ENCODE measurements around the gene SIK2.

GRCh38 chr11:111586388-111586831 is 15.8 kb upstream of the SIK2 start:
- TF ChIP-seq EZH2 (IDR thresholded peaks at IDR 0.05; ENCODE audit: borderline replicate concordance, low read depth, low read length, severe bottlenecking) (no peak), CTCF (IDR thresholded peaks at IDR 0.05; ENCODE audit: borderline replicate concordance, extremely low read depth, low read length, poor library complexity, severe bottlenecking) (peak; percentile 65)

Measured in DND-41 (cell line).